ENCODE measurements around the gene TRIM44.
"Not testable (repeated sequence)": the region's sequence is repeated elsewhere in the genome, so short reads cannot be mapped to it uniquely, and the experiment has no call there.

The TRIM44 gene

GRCh38 chr11:35675901-35676610 is 13.5 kb downstream of the TRIM44 start:
- no peak for DNase-seq

- DNase-seq = no peak
Measured at GRCh38 chr11:35676611-35676965, 14.0 kb downstream of the TRIM44 start.

- no peak for DNase-seq
Measured at GRCh38 chr11:35677904-35678303, 15.3 kb downstream of the TRIM44 start.

GRCh38 chr11:35678471-35678870 is 15.9 kb downstream of the TRIM44 start:
- DNase-seq = no peak

- no peak for DNase-seq
Measured at GRCh38 chr11:35678975-35679374, 16.4 kb downstream of the TRIM44 start.

- no peak for DNase-seq
Measured at GRCh38 chr11:35680506-35680905, 17.9 kb downstream of the TRIM44 start.

GRCh38 chr11:35681163-35681767 is 18.7 kb downstream of the TRIM44 start:
- DNase-seq = no peak

GRCh38 chr11:35682230-35683173 is 19.9 kb downstream of the TRIM44 start:
- no peak for DNase-seq

GRCh38 chr11:35683728-35684339 is 21.3 kb downstream of the TRIM44 start:
- DNase-seq = no peak

- no peak for DNase-seq
Measured at GRCh38 chr11:35688023-35688422, 25.4 kb downstream of the TRIM44 start.

- no peak for DNase-seq
Measured at GRCh38 chr11:35689081-35689996, 26.8 kb downstream of the TRIM44 start.

- DNase-seq = no peak
Measured at GRCh38 chr11:35702126-35702525, 39.6 kb downstream of the TRIM44 start.

- no peak for DNase-seq
Measured at GRCh38 chr11:35709376-35709775, 46.8 kb downstream of the TRIM44 start.

GRCh38 chr11:35711173-35711910 is 48.8 kb downstream of the TRIM44 start:
- no peak for DNase-seq

- no peak for DNase-seq
Measured at GRCh38 chr11:35711924-35712323, 49.3 kb downstream of the TRIM44 start.

GRCh38 chr11:35712533-35712932 is 50.0 kb downstream of the TRIM44 start:
- DNase-seq = no peak

GRCh38 chr11:35714882-35715627 is 52.5 kb downstream of the TRIM44 start:
- no peak for DNase-seq

GRCh38 chr11:35715677-35716076 is 53.1 kb downstream of the TRIM44 start:
- DNase-seq = not testable (repeated sequence)

- DNase-seq = no peak
Measured at GRCh38 chr11:35717043-35717442, 54.5 kb downstream of the TRIM44 start.

GRCh38 chr11:35717520-35717919 is 54.9 kb downstream of the TRIM44 start:
- no peak for DNase-seq
